Right lobe of liver (tissue), 6 donors: ENCODE data around the gene NDUFA3. TPM values are rescaled to one million over a fixed set of nuclear protein-coding genes. Genes with fewer than 3 reads are reported as not detected.
"Not testable (repeated sequence)": the region's sequence is repeated elsewhere in the genome, so short reads cannot be mapped to it uniquely, and the experiment has no call there.

ENCODE experiments used
- ATAC-seq, 4 donors: fragments of 200-7000 bp; cut with Tn5 transposase; one replicate each; pipeline ENCODE4 v1.9.1; 2020; ENCODE audit warnings: mild to moderate bottlenecking in 4 of 4, moderate library complexity in 4 of 4
- DNase-seq, 3 donors: peaks; one replicate each; pipeline ENCODE4 v3.0.0-alpha.2; 2020
- H3K27ac ChIP-seq, 3 donors: fragments of 200-600 bp; one replicate each; pipeline ENCODE4 v1.8.0; 2022
- H3K27me3 ChIP-seq, 2 donors: fragments of 200-600 bp; one replicate each; pipeline ENCODE4 v1.8.0; 2022
- H3K36me3 ChIP-seq, 4 donors: fragments of 200-600 bp; sonication (generic) in 1 of 4; one replicate each; pipeline versions ENCODE4 v1.5.1 to v1.8.0; 2017 to 2022; ENCODE audit warnings: control low read depth in 1 of 4
- H3K4me1 ChIP-seq, 4 donors: fragments of 200-600 bp; sonication (generic) in 1 of 4; one replicate each; pipeline versions ENCODE4 v1.5.1 to v1.8.0; 2017 to 2022; ENCODE audit warnings: control low read depth in 1 of 4
- H3K4me3 ChIP-seq, 3 donors: fragments of 200-600 bp; one replicate each; pipeline ENCODE4 v1.8.0; 2022
- H3K9me3 ChIP-seq, 4 donors: fragments of 200-600 bp; sonication (generic) in 1 of 4; one replicate each; pipeline versions ENCODE4 v1.5.1 to v1.8.0; 2017 to 2022; ENCODE audit warnings: control low read depth in 1 of 4
- POLR2A ChIP-seq: fragments of 450-650 bp; IDR thresholded peaks from one replicate; pipeline ENCODE4 v1.6.1; 2017; ENCODE audit warnings: antibody characterized with exemption, mild to moderate bottlenecking
- WGBS: methylation state at CpG from one replicate; pipeline ENCODE4 v1.1.6; 2018; ENCODE audit warnings: low coverage, low lambda C conversion rate; ENCODE audit not compliant: insufficient coverage; ENCODE audit errors: missing lambda C conversion rate; 5-methylcytosine and 5-hydroxymethylcytosine counted together
- intact Hi-C, 2 donors: fragments of 100-400 bp; cut with DNase I; formaldehyde crosslinking; loops; one replicate each; pipeline versions ENCODE4 v1.11.2 to v1.14.1; 2022
- total RNA-seq, 6 experiments: library from RNA; depleted of rRNA in 2 of 6; stranded (reverse); fragments of >200 nt in 2 of 6; fragmentation: NEBNext Ultra II Directional in 3 of 6; extraction: Animal tissue kit (Norgen Biotek cat#: 25700) in 3 of 6; gene quantifications; one replicate each; pipeline versions ENCODE4 v1.1.0 to v1.2.4, GENCODE V29; 2016 to 2023
- TF ChIP-seq, protein P1 (sequence below), 4 donors: fragments of 200-600 bp in 3 of 4; fragments of 450-650 bp in 1 of 4; IDR thresholded peaks; one replicate each; pipeline versions ENCODE4 v1.5.1 to v1.8.0; 2016 to 2022; ENCODE audit warnings: antibody characterized with exemption in 4 of 4, mild to moderate bottlenecking in 2 of 4
- donor health status: DM: no; HTN: yes; CAD: no.
- donor health status: DM: no; HTN: no; CAD: no.
- donor health status: DM: no; HTN: no; CAD: no.
- donor health status: DM: no; HTN: yes; CAD: no.
- donor health status: DM: no; HTN: yes; CAD: no.

The NDUFA3 gene
- total RNA-seq, 6 experiments from 2014 or later = 29.2 to 77.3 (median 70.1) TPM

DNA sequence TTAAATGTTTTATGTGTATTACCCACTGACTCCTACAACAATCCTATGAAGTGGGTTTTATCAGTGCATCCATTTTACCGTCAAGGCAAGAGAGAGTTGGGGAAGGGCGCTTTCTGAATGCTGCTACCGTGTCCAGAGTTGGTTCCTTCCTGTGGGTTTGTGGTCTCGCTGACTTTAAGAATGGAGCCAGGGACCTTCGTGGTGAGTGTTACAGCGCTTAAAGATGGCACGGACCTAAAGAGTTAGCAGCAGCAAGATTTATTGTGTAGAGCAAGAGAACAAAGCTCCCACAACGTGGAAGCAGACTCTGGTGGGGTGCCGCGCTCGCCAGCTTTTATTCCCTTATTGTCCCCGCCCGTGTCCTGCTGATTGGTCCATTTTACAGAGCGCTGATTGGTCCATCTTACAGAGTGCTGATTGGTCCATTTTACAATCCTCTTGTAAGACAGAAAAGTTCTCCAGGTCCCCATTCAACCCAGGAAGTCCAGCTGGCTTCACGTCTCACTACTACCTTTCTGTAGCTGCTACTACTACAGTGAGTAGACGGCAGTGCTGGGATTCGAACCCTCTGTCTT, 8.1 kb upstream of the NDUFA3 start:
- TF ChIP-seq, protein P1, sequence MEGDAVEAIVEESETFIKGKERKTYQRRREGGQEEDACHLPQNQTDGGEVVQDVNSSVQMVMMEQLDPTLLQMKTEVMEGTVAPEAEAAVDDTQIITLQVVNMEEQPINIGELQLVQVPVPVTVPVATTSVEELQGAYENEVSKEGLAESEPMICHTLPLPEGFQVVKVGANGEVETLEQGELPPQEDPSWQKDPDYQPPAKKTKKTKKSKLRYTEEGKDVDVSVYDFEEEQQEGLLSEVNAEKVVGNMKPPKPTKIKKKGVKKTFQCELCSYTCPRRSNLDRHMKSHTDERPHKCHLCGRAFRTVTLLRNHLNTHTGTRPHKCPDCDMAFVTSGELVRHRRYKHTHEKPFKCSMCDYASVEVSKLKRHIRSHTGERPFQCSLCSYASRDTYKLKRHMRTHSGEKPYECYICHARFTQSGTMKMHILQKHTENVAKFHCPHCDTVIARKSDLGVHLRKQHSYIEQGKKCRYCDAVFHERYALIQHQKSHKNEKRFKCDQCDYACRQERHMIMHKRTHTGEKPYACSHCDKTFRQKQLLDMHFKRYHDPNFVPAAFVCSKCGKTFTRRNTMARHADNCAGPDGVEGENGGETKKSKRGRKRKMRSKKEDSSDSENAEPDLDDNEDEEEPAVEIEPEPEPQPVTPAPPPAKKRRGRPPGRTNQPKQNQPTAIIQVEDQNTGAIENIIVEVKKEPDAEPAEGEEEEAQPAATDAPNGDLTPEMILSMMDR (IDR thresholded peaks at IDR 0.05) = no peak
- TF ChIP-seq POLR2A = no peak
- Histone ChIP-seq H3K4me1 (peaks cover 0 to 2% (median 0%) of the 10 kb centered on the region in 4 donors), H3K36me3 (no peaks in the 10 kb centered on the region), H3K9me3 (no peaks in the 10 kb centered on the region), H3K27ac (no peak overlapping the region), H3K27me3 (no peaks in the 10 kb centered on the region), H3K4me3 (no peak overlapping the region)
- intact Hi-C loops = no loop called here
- DNase-seq (no peak), ATAC-seq (no peak)
- WGBS = 57% methylated on average over 13 of the region's 17 CpGs

DNA sequence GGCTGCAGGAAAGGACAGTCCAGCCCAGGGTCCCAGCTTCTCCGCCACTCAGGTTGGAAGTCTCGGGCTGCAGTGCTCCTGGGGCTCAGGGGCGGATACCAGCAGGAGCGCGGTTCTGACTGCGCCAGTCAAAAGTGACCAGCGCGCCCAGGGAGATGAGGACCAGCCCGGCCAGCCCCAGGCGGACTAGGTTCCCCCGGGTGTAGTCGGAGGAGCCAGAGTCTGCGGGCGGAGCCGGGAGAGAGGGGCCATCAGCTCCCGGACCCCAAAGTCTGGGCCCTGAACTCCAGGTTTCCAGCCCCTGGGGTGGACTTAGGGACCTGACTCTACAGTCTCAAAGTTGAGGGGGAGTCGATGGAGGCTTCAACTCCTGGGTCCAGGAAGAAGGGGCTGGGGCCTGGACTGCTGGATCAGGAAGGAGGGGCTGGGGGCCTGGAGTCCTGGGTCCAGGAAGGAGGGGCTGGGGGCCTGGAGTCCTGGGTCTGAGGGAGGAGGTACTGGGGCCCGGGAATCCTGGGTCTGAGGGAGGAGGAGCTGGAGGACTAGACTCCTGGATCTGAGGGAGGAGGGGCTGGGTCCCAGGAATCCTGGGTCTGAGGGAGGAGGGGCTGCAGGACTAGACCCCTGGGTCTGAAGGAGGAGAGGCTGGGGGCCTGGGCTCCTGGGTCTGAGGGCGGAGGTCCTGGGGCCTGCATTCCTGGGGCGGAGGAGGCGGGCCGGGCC, 7.4 kb upstream of the NDUFA3 start:
- TF ChIP-seq POLR2A = no peak
- TF ChIP-seq, protein P1 (IDR thresholded peaks at IDR 0.05) = no peak
- 59% methylated on average over 3 of the region's 22 CpGs for WGBS
- Histone ChIP-seq H3K9me3 (no peaks in the 10 kb centered on the region), H3K27ac (no peak overlapping the region), H3K4me1 (no peaks in the 10 kb centered on the region), H3K36me3 (no peaks in the 10 kb centered on the region), H3K27me3 (no peaks in the 10 kb centered on the region), H3K4me3 (peak overlapping the region in 2 of 3 donors; percentile 6 to 15)
- intact Hi-C loops = no loop called here
- ATAC-seq (no peak), DNase-seq (no peak)

DNA sequence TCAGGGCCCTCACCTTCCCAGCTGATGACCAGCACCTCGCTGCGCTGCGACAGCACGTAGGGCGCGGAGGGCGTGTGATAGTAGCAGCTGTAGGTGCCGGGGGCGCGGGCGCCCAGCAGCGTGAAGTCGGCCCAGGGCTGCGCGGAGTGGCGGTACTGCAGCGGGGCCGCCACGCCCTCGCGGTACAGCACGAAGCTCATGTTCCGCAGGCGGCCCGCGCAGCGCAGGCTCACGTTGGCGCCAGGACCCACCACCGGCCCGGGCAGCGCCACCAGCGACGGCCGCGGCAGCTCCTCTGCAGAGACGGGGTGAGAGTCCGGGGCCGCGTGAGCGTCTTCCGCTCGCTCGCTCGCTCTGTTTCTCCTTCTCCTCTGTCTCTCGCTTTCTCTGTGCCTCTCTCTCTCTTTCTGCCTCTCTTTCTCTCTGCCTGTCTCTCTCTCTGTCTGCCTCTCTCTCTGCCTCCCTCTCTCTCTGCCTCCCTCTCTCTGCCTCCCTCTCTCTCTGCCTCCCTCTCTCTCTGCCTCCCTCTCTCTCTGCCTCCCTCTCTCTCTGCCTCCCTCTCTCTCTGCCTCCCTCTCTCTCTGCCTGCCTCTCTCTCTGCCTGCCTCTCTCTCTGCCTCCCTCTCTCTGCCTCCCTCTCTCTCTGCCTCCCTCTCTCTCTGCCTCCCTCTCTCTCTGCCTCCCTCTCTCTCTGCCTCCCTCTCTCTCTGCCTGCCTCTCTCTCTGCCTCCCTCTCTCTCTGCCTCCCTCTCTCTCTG, 6.6 kb upstream of the NDUFA3 start:
- H3K27me3 ChIP-seq, H3K4me1 ChIP-seq, H3K9me3 ChIP-seq, intact Hi-C loops, H3K27ac ChIP-seq, H3K36me3 ChIP-seq: not testable (repeated sequence)
- H3K4me3 ChIP-seq = peak overlapping the region in 2 of 3 donors; percentile 6 to 15
- peak in 2 of 3 donors; percentile 56 to 64 for DNase-seq
- WGBS = 0% methylated on average over 11 of the region's 46 CpGs
- peak; percentile 63 to 73 (median 66) for ATAC-seq

DNA sequence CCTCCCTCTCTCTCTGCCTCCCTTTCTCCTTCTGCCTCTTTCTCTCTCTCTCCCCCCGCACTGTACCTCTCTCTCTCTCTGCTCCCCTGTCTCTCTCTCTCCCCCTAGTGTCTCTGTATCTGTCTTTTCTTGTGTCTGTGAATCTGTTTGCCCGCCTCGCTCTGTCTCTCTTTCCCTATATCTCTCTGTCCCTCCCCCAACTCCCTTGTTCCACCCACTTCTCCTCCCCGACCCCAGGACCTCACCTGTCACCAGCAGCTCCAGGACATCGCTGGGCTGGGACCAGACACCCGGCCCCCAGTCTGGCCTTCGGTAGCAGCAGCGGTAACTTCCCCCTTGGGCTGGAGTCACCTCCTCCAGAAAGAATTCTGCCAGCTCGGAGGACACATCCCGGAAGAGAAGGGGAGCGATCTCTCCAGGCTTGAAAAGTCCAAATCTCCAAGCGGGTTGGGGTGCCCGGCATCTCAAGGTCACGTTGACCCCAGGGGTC, 6.0 kb upstream of the NDUFA3 start:
- DNase-seq (peak in 1 of 3 donors; percentile 58), ATAC-seq (peak in 3 of 4 donors; percentile 36 to 46 (median 36))
- TF ChIP-seq, protein P1 (IDR thresholded peaks at IDR 0.05) = no peak
- no peak for TF ChIP-seq POLR2A
- no peaks in the 10 kb centered on the region for H3K4me1 ChIP-seq
- no peaks in the 10 kb centered on the region for H3K36me3 ChIP-seq
- H3K27me3 ChIP-seq = no peaks in the 10 kb centered on the region
- intact Hi-C loops = no loop called here
- H3K27ac ChIP-seq = peak overlapping the region in 1 of 3 donors; percentile 33
- H3K9me3 ChIP-seq = no peaks in the 10 kb centered on the region
- no peak overlapping the region for H3K4me3 ChIP-seq
- 5% methylated on average over 13 of the region's 14 CpGs for WGBS
